Stimulated activated CD8-positive, alpha-beta memory T cell treated with anti-CD3 and anti-CD28 coated beads, Interleukin-15, amount 100 ng/mL, for 24 hours (primary cell): ENCODE results near the gene LRRC74A.
A peak's percentile ranks its signal among the peaks of the same experiment; 100 is the strongest.

Source experiments
- DNase-seq: peaks from one replicate; pipeline ENCODE4 v3.0.0-alpha.2; 2020; ENCODE audit warnings: low read depth

LRRC74A gene

GRCh38 chr14:76855066-76855465 is 28.9 kb downstream of the LRRC74A start:
- DNase-seq: no peak

DNA sequence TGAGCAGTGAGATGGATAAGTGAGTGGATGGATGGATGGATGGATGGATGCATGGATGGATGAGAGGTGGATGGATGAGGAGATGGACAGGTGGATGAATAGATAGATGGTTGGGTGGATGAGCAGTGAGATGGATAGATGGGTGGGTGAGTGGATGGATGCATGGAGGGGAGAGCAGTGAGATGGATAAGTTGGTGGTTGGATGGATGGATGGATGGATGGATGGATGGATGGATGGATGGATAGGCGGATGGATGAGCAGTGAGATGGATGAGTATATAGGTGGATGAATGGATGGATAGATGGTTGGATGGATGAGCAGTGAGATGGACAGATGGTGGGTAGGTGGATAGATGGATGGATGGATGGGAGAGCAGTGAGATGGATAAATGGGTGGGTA is 30.6 kb downstream of the LRRC74A start:
- no peak for DNase-seq

DNA sequence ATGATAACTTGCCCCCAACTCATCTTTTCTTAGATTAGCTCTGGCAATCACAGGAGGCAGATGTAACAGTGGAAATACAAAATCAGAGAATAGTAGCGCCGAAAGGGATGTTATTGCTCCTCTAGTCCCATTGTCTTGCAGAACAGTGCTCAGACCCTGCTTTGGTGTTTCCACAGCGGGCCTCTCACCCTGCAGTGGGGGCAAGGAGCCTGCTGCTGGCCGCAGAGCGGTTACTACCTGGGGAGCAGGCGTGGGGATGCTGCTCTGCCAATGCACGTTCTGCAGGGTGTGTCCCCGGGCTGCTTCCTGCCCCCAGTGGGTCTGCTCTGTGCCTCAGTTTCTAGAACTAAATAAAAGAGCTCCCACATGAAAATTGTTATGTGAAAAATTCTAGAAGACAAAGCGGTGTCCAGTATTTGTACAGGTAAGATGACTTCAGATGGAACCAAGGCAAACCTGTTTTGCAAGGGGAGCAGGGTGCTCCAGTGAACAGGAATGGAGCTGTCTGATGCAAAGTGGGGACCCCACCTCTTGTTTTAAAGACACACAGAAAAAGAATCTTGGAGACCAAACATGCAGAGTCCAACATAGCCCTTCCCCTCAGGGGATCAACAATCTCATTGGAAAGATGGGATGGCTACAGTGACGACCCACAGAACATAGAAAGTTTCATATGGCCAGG is 35.5 kb downstream of the LRRC74A start:
- no peak for DNase-seq

DNA sequence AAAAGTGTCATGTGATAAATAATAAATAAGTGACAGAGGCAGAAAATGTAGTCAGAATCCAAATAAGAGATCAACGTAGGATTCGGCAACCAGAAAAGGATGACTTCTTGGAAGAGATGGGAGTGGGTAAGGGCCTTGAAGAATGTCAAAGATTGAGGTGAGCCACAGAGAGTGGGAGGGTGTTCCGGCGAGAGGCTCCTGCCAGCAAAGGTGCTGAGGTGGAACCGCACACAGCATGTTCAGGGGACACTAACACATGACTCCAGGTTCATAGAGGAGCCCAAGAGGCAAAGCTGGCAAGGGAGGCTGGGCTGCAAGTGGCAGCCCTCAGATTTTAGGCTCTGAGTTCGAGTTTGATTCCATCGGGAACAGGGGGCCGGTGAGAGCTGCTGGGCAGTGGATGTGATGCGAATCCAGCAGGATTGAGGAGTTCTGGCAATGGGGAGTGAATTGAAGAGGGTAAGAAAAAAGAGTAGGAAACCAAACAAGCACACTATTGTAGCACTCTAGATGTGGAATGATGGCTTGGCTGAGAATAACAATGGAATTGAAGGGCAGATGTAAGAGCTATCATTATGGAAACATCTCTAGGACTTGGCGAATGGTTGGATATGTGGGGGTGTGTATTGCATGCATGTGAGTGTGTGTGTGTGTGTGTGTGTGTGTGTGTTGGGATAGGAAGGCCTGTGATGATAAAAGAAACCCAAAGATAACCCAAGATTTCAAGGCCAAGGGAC is 36.5 kb downstream of the LRRC74A start:
- no peak for DNase-seq

- no peak for DNase-seq
Measured at GRCh38 chr14:76863724-76864407, 37.7 kb downstream of the LRRC74A start.

GRCh38 chr14:76866456-76866855 is 40.2 kb downstream of the LRRC74A start:
- DNase-seq: no peak

DNA sequence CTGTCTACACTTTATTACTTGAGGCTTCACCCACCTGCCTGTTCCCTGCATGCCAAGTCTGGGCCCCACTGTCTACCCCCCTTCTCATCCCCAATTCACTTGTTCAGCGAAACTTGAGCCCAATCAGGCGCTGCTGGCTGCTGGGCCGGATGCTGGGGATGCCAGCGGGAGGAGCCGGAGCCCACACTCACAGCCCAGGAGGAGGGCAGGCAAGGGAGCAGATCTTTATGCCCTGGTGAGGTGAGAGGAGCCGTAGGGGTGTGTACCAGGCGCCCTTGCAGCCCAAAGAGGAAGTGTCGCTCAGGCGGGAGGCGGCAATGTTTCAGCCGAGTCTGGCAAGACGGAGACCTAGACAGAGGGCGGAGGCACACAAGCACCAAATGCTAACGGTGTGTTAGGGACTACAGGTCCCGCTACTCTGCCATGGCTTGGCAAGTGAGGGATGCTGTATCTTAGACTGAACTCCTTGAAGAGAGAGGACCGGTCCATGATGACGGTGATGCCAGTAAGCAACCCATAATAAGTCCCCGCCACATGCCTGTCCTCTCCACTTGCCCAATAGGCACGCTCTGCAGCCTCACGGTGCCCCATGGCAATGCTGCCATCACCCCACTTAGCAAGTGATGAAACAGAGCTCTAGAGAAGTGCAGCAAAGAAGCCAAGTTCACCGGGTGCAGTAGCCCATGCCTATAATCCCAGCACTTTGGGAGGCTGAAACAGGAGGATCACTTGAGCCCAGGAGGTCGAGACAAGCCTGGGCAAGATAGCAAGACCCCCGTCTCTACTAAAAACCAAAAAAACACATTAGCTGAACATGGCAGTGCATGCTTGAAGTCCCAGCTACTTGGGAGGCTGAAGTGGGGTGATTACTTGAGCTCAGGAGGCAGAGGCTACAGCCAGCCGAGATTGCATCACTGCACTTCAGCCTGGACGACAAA is 41.6 kb downstream of the LRRC74A start:
- no peak for DNase-seq

DNA sequence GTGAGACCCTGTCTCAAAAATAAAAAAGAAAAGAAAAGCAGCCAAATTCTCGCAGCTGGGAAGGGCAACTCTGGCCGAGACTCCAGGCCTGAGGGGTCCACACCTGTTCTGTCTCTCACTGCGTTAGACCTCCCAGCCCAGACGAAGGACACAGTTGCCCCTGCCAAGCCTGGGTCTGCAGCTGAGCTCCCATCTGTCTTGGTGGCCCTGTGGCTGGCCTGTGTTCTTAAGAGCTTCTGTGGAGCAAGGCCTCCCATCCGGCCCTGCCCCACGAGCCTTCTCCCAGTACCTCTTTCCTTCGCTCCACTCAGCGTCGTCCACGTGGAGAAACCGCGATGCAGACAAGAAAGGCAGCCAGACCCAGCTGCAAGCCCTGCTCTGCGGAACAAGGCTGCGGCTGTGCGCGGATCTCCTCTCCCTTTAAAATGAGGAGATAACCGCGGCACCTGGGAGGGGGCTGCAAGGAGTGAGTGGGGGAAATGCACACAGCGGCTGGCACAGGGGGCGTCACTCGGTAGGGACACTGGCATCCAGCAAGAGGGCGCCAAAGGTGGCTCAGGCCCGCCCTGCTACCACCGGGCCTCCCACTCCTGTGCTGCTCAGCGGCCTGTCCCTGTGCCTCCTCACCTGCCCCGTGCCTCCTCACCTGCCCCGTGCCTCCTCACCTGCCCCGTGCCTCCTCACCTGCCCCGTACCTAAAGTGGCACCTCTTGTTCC is 42.4 kb downstream of the LRRC74A start:
- no peak for DNase-seq

- no peak for DNase-seq
Measured at GRCh38 chr14:76870166-76870565, 44.0 kb downstream of the LRRC74A start.

- DNase-seq: peak; percentile 25
Measured at GRCh38 chr14:76872796-76873432, 46.7 kb downstream of the LRRC74A start.

GRCh38 chr14:76874734-76875133 is 48.5 kb downstream of the LRRC74A start:
- DNase-seq: no peak

DNA sequence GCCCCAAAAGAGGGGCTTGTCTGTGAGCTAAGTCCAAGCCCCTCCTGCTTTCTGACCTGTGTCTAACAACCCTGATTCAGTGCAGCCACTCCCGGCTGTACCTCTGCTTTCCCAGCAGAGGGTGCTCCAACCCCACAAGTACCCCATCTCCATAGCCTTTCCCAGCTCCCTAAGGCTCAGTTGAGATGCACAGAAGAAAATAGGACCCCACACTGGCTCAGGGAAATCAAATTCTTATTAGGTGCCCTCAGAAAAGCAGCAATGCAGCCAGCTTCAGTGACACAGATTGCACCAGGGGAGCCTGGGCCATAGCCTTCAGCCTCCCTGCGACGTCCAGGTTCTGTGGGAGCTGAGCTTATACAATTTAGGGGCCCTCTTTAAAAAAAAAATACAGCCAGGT is 49.9 kb downstream of the LRRC74A start:
- DNase-seq: no peak

DNA sequence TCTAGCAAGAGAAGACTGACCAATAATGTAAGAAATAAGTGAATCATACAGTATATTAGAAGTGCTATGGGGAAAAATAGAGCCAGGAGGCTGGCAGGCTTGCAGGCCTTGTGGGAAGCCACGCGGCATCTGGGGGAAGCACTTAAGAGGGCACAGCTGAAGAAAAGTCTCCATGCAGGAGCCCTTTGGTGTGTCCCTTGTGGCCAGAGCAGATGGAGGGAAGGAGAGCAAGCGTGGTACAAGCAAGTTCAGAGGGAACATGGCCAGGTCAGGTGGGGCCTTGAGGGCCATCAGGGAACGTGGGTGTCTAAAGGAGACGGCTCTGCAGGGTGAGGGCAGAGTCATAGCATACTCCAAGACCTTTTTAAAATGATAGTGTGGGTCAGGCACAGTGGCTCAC is 51.7 kb downstream of the LRRC74A start:
- DNase-seq: no peak

- DNase-seq: no peak
Measured at GRCh38 chr14:76880449-76880848, 54.2 kb downstream of the LRRC74A start.

DNA sequence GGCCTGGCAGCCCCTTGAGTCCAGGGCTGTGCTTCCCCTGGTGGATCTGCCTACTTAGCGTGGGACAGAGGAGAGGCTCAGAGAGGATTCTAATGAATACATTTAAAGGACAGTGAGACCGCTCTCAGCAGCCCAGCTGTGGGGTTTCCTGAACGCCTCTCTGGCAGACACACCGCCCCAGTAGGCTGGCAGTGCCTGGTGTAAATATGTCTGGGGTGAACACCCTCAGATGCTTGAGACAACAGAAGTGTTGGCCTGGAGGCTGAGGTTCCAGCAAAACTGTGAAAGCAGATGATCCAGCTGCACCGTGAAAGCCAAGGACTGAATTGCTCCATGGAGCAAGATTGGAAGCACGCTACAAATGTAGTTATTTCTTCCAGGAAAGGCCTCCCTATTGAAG is 55.1 kb downstream of the LRRC74A start:
- DNase-seq: no peak

DNA sequence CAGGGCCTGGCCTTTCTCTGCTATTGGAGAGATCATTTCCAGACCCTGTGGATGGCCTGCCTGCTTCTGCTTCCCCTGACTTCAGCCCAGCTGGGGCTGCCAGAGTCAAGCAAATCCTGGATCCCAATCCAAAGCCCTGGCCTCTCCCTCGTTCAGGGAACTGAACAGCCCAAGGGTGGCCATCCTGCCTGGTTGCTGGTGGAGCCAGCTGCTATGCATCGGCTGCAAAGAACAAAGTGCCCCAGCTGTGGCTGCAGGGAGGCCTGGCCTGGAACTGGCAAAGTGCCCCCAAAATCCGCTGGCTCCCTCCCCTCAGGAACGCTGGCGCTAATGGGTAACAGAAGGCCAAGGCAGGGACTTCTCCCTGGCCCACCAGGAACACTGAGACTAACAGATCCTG is 56.4 kb downstream of the LRRC74A start:
- no peak for DNase-seq

DNA sequence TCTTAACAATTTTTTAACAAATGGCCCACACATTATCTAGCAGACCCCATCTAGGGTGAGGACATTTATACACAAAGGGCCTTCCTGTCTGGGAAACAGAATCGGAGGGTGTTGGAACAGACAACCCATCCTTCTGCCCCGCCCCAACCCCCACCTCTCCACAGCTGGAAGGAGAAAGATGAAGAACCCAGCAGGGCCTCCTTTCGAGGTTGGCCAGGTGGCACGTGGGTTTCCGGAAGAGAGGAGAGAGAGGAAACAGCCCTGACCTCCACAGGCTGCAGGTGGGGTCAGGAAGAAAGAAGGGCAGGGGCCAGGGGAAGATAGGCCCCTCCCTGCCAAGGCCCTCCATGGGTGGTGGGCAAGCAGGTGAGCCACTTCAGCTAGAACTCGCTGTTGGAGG is 57.2 kb downstream of the LRRC74A start:
- no peak for DNase-seq

DNA sequence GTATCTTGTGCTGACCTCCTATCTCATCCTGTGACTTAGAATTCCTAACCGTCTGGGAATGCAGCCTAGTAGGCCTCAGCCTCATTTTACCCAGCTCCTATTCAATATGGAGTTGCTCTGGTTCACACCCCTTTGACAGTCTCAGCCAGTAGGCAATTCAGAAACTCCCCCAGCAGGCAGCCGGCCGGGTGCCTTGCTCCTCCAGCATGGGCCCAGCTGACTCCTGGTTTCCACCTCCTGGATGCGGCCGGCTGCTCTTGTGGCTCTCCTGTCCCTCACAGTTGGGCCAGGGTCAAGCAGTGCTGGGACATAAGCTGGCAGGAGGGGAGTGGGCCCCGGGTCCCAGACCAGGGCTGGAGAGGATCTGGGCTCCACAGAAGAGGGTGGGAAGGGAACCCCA is 58.2 kb downstream of the LRRC74A start:
- no peak for DNase-seq

GRCh38 chr14:76884853-76885276 is 58.7 kb downstream of the LRRC74A start:
- DNase-seq: no peak

DNA sequence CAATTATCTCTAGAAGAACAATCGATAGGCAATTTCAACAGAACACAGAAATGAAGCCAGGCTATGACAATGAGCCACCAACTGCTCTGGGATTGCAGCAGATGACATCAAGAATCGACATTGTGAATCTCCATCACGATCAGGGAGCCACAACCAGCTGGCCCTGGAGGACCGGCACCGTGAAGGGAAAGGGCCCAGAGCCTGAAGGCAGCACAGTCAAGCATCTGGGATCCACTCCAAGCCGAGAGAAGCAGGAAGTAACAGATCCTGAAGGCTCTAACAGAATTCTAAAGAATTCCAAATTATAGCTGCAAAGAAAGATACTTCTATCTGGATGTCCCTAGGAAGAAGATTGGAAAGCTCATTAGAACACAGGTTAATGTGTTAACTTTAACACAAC is 61.0 kb downstream of the LRRC74A start:
- no peak for DNase-seq

DNA sequence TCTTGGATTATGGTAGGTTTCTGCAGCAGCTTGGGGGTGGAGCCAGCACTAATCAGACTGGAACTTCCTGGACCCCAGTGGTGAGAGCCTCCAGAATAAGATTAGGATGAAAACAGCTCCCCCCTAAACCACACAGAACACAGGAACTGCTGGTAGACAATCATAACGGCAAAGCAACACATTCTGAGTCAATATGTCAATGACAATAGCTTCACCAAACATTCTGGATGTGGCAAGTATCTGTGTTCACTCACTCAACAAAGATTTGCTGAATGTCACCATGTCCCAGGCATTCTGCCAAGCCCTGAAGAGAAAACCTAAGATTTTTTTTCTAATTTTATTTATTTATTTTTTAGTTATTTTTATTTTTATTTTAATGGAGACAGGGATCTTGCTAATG is 65.2 kb downstream of the LRRC74A start:
- no peak for DNase-seq
